T47D (cell line): ENCODE results near the gene SLC15A1.
"Not testable (repeated sequence)": the region's sequence is repeated elsewhere in the genome, so short reads cannot be mapped to it uniquely, and the experiment has no call there.

ENCODE experiments used
- DNase-seq, 2 experiments: peaks; one replicate each; pipeline versions ENCODE4 v3.0.0 to v3.0.0-alpha.2; 2011 to 2012; ENCODE audit warnings: low read depth in 1 of 2, low spot score in 1 of 2
- JUND ChIP-seq: IDR thresholded peaks from 2 replicates; pipeline ENCODE4 v1.6.1; 2012; ENCODE audit warnings: low read depth
- in situ Hi-C: cut with HindIII; loops from 2 replicates; pipeline ENCODE4 v1.10.0; 2016; ENCODE audit warnings: low sequenced_read_pairs, low pct_unique_long_range_greater_than_20kb

Gene SLC15A1

DNA sequence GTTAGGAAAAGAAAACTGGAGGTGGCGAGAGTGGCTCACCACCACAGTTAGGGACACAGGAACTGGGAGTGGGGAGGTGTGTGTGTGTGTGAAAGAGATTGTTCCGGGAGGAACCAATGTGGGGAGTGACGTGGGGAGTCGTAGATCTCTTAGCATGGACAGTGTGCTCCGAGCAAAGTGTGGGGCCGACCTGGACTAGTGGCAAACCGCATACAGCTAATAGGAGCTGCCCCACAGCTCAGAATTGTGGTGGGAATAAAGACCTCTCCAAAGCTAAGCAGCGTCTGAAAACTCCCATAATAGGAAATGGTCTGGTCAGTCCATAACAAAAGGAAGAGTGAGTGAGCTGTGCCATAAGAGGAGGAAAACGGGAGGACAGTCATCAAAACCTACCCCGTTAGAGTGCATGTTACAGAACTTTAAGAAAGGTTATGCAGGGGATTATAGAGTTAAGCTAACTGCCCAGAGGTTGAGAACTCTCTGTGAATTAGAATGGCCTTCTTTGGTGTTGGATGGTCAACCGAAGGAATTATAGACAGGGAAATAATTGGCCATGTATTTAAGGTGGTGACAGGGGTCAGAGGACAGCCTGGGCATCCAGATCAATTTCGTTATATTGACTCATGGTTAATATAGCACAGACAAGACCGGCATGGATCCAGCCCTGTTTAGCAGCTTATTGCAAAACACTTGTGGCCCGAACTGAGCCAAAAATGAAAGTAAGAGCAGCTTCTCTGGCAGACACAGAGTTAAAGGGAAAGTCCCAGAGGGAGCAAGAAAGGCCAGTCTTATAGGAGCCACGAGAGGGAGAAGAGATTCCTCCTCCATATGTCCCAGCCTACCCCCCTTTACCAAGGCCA lies 8.9 kb upstream of the SLC15A1 start:
- DNase-seq = peak in 1 of 2 experiments; percentile 45
- in situ Hi-C loops = no loop called here
- TF ChIP-seq JUND = no peak

DNA sequence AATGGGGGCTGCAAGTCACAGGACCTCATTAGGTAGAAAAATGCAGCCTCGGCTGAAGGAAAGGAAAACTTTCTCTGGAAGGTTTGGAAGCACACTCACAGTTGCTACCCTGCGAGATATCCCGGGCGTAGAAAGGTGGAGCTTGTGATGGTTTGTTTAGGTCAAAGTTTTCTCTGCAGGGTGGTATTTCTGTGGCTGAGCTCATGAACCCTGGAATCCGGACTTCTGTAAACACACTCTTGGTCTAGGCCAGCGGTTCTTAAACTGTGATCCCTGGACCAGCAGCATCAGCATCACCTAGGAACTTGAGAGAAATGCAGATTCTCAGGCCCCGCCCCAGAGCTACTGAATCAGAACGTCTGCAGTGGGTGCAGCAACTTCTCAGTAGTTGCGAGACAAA lies 3.3 kb upstream of the SLC15A1 start:
- in situ Hi-C loops = no loop called here
- TF ChIP-seq JUND = no peak
- DNase-seq = no peak

DNA sequence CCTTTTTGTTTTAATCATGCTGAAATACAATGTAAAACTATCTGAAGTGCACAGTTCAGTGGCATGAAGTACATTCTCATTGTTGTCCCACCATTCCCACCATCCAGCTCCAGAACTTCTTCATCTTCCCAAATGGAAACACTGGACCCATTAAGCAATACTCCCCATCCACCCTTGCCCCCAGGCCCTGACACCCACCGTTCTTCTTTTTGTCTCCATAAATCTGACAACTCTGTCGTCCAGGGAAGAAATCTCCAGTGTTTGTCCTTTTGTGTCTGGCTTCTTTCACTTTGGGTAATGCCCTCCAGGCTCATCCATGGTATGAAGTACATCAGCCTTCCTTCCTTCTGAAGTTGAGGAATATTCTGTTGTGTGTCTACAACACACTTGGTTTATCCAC lies 2.6 kb upstream of the SLC15A1 start:
- no peak for DNase-seq
- TF ChIP-seq JUND = no peak
- in situ Hi-C loops = no loop called here

DNA sequence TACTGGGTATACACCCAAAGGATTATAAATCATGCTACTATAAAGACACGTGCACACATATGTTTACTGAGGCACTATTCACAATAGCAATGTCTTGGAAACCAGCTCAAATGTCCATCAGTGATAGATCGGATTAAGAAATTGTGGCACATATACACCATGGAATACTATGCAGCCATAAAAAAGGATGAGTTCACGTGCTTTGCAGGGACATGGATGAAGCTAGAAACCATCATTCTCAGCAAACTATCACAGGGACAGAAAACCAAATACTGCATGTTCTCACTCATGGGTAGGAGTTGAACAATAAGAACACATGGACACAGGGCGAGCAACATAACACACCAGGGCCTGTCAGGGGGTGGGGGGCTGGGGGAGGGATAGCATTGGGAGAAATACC lies 2.0 kb upstream of the SLC15A1 start:
- DNase-seq, in situ Hi-C loops: not testable (repeated sequence)

DNA sequence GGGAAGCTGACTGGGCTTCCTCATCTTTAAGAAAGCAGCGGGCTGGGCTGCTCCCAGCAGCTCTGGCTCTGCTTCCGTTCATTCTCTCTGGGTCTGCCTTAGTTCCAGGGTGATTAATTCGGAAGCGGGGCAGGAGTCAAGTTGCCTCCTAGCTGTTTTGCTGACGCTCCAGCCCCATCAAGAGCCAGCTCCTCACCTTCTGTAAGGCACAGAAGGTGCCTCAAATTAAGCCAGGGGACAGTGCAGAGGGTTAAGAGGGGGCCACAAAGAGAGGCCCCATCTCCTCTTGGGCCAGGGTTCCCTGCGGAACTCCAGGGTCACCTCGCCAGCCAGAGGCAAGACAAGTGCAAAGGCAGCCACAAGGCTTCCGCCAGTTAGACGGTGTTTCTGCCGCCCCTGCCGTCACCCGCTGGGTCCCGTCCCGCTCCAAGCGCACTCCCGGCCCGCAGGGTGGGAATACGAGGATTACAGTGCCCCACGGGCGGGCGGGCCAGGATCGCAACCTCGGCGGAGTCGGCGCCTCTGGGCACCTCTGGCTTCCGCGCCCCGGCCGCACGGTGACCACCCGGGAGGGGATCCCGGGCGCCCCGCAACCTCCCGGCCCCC lies 508 bp downstream of the SLC15A1 start:
- no peak for TF ChIP-seq JUND
- DNase-seq = no peak
- in situ Hi-C loops = no loop called here

DNA sequence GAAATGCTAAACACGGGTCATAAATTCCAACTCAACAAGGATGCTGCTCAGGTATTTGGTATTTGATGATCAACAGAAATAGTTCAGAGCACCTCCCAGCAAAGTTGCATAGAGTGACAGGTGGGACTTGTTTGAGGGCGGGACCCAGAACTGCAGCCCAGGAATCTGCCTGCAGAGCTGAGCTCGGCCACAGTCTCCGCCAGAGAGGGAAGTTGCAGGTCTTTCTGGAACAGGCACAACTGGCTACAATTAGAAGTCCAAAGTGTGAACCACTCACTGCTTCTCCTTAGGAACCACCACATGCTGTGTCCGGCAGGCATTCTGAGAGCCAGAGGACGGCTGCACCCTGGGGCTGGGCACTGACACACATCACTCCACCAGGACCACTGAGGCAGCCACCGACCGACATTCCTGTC lies 1.1 kb downstream of the SLC15A1 start:
- peak; percentile 32 to 51 for DNase-seq
- in situ Hi-C loops = no loop called here
- TF ChIP-seq JUND = no peak

DNA sequence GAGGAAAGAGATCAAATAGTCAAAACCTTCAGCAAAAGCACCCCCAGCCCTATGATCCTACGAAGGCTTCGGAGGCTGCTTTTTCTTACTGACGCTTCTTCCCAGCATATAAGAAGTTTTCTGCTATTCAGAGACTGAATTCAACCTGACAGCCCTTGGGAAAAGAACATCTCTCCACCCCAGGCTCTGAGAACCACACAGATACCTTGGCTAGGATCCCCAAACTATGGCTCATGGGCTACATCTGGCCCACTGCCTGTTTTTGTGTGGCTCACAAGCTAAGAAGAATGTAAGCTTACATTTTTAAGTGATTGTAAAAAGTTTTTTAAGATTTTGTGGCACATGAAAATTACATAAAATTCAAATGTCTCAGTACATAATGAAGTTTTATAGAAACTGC lies 3.0 kb downstream of the SLC15A1 start:
- no peak for TF ChIP-seq JUND
- no peak for DNase-seq
- in situ Hi-C loops = no loop called here

DNA sequence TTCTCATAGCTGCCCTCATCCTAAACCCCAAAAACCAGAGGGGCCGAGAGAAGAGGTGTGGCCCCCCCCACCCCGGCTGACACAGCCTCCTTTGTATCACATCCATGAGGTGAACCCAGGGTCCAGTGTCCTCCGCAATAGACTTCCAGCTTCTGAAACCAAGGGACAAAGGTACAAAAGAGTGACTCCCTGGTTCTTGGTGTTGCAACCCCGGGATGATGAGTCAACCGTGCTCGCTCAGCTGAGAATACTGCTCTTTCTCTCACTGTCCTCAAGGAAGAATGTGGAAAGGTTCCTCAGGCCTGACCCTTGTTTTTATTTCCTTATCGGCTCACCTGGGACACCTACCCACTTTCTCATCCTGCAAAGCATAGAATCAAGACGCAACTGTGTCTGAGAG lies 5.5 kb downstream of the SLC15A1 start:
- DNase-seq = no peak
- in situ Hi-C loops = no loop called here
- TF ChIP-seq JUND = no peak

DNA sequence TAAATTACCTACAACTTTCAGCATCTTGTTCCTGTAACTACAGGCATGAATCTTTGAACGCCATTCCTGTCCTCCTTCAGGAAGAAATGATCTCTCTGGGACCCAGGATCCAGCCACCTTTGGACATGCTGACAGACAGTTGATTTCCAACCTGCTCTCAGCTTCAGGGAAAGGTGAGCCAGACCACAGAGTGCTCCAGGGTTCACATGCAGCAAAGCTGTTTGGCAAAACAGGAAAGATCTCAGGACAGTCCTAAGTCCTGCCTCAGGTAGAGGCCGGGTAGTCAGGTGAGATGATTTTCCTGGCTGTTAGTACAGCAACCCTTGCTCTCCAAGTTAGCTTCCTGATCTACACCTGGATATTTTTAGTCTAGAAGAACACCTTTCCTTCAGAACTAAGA lies 9.1 kb downstream of the SLC15A1 start:
- in situ Hi-C loops = no loop called here
- TF ChIP-seq JUND = no peak
- no peak for DNase-seq

DNA sequence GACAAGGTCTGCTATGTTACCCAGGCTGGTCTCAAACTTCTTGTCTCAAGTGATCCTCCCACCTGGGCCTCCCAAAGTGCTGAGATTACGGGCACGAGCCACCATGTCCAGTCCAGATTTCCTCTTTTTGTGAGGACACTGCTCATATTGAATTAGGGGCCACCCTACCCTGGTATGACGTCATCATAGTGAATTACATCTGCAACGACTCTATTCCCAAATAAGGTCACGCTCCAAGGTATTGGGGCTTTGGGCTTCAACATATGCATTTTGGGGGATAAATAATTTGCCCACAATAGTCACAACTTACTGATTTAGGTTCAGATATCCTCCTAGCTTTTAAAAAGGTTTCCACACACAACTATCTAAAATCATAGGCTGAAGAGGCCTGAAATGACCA lies 9.5 kb downstream of the SLC15A1 start:
- no peak for TF ChIP-seq JUND
- DNase-seq = no peak
- in situ Hi-C loops = no loop called here

DNA sequence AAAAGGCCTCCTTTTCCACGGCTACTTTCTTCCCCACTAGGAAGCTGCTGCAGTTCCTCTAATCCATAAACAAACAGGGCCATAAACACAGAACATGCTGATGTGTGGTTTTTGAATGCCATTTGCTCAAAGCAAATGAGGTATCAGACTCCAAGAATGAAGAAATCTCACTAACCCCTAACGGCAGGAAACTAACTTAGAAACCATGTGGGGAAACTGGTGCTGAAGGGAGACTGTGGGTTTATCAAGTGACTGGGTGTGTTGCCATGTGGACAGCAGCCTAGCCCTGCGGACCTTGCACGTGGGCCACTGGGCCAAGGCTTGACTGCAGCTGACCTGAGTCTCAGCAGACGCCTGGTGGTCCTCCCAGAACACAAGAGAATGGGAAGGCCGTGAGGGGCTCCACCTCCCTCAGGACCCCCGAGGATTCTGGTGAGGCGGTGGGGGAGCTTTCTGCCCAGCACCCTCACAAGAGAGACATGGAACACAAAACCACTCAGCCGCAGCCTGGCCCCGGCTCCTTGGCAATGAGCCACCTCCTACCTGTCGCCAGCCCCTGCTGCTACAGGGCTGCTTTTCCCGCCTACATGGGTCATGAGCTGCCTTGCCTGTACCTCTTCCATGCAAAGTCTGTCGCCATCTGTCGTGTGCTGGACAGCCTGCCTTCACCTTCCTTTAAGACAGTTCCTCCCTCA lies 10.6 kb downstream of the SLC15A1 start:
- in situ Hi-C loops = no loop called here
- no peak for DNase-seq
- TF ChIP-seq JUND = no peak

DNA sequence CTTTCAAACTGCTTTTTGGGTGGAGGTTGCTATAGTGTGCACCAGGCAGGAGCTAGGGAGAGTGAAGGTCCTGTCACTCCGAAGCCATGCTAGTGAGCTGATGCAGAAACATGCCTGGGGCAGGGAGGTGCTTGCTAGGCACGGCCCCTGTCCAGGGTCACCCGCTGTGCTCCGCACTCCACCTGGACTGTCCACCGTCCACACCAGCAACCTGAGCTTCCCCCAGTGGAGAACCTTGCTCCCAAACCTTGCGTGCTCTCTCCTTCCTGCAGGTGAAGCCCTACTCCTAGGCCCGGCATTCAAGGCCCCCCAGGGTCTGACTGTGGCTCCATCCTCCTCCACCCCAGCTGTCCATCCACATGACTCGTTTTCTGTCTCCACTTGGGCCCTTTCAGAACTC lies 12.3 kb downstream of the SLC15A1 start:
- no peak for TF ChIP-seq JUND
- in situ Hi-C loops = no loop called here
- DNase-seq = no peak

DNA sequence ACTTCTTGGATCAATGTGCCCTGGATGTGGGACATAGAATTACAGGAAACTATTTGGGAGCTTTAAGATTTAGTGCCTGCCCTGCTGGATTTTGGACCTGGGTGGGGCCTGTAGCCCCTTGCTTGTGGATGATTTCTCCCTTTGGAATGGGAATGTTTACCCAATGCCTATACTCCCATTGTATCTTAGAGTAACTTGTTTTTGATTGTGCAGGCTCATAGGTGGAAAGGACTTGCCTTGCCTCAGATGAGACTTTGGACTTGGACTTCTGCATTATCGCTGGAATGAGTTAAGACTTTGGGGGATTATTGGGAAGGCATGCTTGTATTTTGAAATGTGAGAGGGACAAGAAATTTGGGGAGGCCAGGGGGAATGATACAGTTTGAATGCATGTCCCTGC lies 13.5 kb downstream of the SLC15A1 start:
- DNase-seq = no peak
- TF ChIP-seq JUND = no peak
- in situ Hi-C loops = no loop called here
